CD4-positive, alpha-beta T cell treated with Interferon gamma for 1 hour (primary cell): Measurements from ENCODE around the gene UBE2K.
"Not testable (repeated sequence)": the region's sequence is repeated elsewhere in the genome, so short reads cannot be mapped to it uniquely, and the experiment has no call there.

Experiments used
- DNase-seq: peaks from one replicate; pipeline ENCODE4 v3.0.0-alpha.2; 2020

The UBE2K gene

DNA sequence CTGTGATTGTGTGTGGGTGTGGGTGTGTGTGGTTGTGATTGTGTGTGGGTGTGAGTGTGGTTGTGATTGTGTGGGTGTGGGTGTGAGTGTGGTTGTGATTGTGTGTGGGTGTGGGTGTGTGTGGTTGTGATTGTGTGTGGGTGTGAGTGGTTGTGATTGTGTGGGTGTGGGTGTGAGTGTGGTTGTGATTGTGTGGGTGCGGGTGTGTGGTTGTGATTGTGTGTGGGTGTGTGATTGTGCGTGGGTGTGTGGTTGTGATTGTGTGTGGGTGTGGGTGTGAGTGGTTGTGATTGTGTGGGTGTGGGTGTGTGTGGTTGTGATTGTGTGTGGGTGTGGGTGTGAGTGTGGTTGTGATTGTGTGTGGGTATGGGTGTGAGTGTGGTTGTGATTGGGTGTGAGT, 115.8 kb downstream of the UBE2K start:
- not testable (repeated sequence) for DNase-seq

DNA sequence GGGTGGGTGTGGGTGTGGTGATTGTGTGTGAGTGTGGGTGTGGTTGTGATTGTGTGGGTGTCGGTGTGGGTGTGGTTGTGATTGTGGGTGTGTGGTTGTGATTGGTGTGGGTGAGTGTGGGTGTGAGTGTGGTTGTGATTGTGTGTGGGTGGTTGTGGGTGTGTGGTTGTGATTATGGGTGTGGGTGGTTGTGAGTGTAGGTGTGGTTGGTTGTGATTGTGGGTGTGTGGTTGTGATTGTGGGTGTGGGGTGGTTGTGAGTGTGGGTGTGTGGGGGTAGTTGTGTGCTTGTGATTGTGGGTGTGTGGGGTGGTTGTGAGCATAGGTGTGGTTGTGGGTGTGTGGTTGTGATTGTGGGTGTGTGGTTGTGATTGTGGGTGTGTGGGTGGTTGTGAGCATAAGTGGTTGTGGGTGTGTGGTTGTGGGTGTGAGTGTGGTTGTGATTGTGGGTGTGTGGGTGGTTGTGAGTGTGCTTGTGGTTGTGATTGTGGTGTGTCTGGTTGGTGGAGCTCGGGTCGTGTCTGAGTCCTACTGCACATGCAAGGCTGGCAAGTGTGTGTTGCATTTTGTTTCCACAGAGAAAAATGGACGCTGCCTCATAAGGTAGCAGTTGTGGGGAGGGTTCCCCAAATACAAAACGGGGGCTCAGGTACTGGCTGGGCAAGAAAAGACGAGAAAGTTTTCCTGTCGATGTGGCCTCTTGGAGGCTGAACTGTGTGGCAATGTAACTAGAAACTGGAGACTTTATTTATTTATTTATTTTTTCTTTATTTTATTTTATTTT, 116.7 kb downstream of the UBE2K start:
- DNase-seq = peak; percentile 9

DNA sequence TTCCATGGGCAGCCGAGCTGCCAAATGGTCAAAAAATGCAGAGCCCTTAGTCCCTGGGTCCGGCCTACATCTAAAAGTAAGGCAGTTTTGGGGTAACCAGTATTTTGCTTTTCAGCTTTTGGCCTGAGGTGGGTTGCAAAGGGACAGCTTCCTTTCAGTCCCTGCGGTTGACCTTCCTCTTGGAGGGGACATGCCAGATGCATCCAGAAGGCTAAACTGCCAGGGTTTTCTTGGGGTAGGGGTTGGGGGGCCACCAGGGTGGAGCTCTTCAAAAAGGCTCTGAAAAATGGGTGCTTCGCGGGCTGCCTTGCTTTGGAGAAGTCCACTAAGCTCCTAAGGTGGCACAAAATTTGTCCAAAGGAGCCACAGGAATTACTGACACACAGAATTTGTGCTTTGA, 120.7 kb downstream of the UBE2K start:
- no peak for DNase-seq

DNA sequence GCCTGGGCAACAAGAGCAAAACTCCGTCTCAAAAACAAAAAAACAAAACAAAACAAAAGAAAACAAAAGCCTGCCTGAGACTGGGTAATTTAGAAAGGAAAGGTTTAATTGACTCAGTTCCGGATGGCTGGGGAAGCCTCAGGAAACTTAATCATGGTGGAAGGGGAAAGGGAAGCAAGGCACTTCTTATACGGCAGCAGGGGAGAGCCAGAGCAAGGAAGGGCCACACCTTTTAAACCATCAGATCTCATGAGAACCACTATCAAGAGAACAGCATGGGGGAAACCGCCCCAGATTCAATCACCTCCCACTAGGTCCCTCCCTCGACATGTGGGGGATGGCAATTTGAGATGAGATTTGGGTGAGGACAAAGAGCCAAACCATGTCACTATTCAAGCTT, 122.2 kb downstream of the UBE2K start:
- DNase-seq = no peak

DNA sequence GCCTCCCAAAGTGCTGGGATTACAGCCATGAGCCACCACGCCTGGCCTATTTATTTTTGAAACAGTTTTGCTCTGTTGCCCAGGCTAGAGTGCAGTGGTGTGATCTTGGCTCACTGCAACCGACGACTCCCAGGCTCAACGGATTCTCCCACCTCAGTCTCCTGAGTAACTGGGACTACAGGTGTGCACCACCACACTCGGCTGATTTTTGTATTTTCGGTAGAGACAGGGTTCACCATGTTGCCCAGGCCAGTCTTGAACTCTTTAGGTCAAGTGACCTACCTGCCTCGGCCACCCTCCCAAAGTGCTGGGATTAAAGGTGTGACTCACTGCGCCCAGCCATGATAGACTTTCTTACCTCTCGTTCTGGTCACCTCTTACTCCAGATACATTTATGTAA, 124.0 kb downstream of the UBE2K start:
- DNase-seq = no peak

DNA sequence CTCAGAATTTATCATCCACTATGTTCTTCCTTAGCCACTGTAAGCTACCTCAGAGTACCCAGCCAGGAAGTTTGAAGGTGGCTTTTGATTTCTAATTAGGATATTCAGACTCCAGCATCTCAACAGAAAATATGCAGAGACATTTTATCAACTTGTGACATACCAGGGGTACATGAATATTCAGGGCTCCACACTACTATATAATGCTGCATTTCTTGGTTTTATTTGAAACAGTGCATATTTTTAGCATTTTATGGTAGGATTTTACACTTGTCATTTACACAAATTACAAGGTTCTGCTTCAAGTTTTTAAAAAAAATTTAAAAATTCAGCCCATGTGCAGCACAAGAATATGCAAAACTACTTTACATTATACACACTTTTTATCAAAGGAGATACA, 124.7 kb downstream of the UBE2K start:
- DNase-seq = no peak

DNA sequence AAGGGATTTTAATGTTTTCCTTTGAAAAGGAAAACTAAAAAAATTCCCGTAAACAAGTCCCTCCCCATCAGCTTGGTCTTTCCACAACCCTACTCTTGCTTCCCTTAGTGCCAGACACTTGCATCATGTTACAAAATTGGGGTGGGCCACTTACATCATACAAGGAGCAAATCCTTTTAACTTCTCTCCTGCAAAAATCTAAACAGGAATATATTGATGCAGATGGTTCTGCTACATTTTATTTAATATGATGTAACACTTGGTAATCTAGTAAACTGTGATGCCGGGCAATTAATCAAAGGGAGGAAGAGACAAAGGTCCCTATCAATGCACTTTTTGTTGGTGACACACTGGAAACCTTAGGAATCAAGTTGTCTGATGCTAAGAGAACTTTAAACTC, 125.3 kb downstream of the UBE2K start:
- DNase-seq = no peak

DNA sequence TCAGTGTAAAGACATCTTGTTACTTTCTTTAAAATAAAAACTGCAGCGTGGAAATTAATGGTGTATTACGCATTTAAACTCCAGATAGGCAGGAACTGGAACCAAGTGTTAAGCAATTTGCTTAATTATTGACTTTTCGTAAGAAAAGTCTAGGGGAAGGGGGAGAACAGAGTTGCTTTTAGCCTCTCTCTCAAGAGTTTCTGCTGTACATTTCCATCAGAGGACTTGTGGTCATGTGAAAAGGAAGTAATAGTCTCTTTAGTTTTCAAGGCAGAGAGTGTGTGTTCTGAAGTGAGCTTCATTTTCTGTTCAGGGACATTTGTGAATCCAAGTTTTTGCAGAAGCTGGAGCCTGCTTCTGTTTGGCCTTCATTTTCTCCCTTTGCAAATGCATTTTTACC, 127.2 kb downstream of the UBE2K start:
- no peak for DNase-seq

DNA sequence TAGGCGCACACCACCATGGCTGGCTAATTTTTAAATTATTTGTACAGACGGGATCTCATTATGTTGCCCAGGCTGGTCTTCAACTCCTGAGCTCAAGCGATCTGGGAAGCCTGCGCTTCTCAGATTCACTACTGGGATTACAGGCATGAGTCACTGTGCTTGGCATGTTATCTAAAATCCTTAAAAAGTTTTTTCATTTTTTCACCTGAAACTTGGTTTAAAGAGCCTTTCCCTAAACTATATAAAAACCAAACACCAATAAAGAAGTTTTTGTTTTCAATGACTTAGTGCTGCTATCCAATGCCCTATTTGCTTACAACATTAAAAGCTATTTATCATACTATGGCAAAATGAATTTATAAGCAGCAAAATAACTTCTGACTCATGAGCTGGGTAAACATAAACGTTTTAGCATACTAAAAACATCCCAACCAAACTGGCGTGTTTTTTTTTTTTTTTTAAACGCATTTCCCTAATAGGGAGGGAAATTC, 127.8 kb downstream of the UBE2K start:
- no peak for DNase-seq
